NOMO-1 (cell line): ENCODE measurements around the gene ELMOD1.

Experiments used
- DNase-seq, 2 experiments: peaks; one replicate each; lab custom pipeline; 2025; ENCODE audit not compliant: unreplicated experiment in 2 of 2; lab: John Stamatoyannopoulos, UW

Gene ELMOD1

GRCh38 chr11:107631931-107632330 lies 41.0 kb downstream of the ELMOD1 start:
- DNase-seq: no peak

GRCh38 chr11:107646783-107647182 lies 55.8 kb downstream of the ELMOD1 start:
- no peak for DNase-seq

DNA sequence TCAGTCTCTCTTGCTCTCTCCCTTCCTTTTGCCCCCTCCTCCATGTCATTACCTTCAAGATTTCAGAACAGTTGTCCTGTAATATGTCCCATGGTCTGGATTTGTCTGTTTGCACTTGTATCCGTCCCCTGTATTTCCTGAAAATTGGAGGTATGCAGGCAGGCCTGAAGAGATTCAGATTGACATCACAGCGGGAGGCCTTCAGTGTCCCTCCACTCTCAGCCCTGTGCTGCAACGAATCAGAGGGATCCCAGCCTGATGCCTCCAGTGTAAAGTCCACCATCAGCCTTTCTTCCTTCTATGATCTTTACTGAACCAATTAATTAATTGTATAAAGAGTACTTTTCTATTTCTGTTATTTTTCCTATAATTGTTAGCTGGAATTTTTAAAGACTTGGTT lies 57.3 kb downstream of the ELMOD1 start:
- DNase-seq: no peak

DNA sequence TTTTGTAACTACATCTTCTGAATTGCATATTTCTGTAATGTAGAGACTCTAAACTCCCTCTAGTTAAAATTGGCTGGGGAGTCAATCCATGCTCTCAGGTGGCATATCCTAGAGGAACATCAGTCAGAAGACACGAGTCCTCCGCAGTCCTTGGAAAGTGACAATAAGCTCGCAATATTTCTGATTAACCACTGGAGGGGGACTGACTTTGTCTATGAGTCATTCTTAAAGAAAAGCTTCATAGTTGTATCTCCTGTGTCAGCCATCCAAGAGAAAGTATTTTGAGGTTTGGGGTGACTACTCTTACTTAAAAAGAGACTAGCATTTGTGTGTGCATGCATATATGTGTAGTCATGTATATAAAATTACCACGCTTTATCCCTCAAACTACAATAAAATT lies 60.7 kb downstream of the ELMOD1 start:
- DNase-seq: no peak

DNA sequence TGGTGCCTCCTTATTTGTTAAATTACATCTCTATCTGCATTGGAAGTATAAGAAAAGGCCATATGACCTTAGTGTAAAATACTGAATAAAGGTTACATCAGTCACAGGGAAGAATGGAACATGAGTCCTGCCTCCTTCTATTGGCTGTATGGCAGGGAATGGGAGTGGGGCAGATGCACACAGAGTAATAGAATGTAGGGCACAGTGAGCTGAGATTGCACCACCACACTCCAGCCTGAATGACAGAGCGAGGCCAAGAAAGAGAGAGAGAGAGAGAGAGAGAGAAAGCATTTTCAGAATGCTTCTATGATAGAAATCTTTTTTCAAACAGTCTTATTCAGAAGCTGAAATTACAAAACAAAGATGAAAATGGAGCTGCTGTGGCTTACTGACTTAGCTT lies 62.1 kb downstream of the ELMOD1 start:
- no peak for DNase-seq

DNA sequence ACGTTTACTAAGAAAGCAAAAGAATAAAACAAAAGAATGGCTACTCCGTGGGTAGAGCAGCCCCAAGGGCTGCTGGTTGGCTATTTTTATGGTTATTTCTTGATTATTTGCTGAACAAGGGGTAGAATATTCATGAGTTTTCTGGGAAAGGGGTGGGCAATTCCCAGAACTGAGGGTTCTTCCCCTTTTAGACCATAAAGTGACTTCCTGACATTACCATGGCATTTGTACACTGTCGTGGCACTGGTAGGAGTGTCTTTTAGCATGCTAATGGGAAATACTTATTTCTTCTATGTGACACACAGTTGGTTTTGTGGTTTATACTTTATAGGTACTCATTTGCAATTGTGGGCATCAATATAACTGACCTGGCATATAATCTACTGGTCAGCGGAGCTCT lies 64.7 kb downstream of the ELMOD1 start:
- no peak for DNase-seq

- no peak for DNase-seq
Measured at GRCh38 chr11:107659310-107659709, 68.4 kb downstream of the ELMOD1 start.

- no peak for DNase-seq
Measured at GRCh38 chr11:107660066-107660465, 69.1 kb downstream of the ELMOD1 start.

GRCh38 chr11:107661656-107662055 lies 70.7 kb downstream of the ELMOD1 start:
- no peak for DNase-seq

- DNase-seq: no peak
Measured at GRCh38 chr11:107665018-107665417, 74.1 kb downstream of the ELMOD1 start.

DNA sequence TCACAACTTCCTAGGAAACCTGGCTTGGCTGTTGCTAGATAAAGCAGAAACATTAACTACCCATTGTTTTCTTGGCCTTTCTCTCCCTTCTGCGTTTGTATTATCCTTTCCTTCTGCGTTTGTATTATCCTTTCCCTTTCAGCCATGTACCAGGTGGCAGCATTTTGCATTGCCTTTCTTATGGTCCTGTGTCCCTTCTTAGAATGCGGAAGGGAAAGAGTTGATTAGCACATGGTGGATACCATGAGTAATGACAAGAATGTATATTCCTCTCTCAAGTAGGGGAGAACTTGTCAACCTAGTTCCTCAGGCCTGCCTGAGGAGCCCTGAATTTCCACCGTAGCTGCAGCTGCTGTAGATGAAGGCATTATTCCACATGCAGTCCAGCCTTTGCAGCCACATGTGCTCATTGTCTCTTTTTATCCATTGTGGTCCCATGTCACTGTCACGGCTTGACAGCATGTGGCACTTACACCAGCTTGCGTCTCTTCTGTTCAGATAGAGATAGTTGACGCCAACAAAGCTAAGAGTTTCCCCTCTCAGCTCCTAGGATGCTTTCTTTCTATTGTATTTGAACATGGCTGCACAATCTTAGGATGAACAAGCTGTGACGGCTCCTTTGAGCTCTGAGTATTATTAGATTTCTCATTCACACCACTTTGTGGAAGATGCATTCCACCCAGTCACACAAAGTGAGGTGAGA lies 76.1 kb downstream of the ELMOD1 start:
- no peak for DNase-seq

DNA sequence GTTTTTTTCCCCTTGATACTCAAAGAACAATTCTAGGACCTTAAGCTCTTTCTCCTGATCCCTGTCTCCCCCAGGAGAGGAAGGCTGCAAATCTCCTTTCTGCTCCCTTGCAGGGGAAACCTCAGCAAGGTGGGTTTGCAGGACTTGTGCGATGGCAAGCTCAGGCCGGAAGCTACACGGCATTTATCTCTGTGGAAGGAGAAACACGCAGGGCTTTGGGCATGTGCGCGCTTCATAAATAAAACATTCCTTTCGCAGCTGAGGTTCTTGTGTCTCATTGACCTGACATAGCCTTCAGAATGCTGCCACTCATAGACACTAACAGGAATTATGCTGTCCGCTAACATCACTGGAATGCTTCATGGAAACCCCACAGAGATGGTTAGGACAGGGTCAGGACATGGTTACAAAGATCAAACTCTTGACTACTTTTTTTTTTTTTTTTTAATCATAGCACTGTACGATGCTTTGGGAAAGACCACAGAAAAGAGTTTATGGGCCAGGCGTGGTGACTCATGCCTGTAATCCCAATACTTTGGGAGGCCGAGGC lies 78.3 kb downstream of the ELMOD1 start:
- no peak for DNase-seq

- DNase-seq: no peak
Measured at GRCh38 chr11:107669893-107670601, 79.1 kb downstream of the ELMOD1 start.

DNA sequence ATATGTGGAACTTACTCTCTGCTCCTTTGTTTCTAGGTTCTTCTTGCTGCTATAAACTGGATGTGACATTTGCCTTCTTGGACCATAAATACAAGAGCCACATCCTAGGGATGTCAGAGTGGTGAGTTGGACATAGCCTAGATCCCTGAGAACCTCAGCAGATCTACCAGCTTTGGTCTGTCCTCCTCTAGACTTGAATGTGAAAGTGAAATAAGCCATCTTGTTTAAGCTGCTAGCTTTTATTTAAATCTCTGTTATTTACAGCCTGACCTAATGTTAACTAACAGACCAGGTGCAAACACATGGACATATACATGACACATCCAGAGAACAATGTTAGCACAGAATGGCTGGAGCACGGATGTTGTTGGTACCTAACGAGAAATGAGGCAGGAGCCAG lies 85.0 kb downstream of the ELMOD1 start:
- no peak for DNase-seq

DNA sequence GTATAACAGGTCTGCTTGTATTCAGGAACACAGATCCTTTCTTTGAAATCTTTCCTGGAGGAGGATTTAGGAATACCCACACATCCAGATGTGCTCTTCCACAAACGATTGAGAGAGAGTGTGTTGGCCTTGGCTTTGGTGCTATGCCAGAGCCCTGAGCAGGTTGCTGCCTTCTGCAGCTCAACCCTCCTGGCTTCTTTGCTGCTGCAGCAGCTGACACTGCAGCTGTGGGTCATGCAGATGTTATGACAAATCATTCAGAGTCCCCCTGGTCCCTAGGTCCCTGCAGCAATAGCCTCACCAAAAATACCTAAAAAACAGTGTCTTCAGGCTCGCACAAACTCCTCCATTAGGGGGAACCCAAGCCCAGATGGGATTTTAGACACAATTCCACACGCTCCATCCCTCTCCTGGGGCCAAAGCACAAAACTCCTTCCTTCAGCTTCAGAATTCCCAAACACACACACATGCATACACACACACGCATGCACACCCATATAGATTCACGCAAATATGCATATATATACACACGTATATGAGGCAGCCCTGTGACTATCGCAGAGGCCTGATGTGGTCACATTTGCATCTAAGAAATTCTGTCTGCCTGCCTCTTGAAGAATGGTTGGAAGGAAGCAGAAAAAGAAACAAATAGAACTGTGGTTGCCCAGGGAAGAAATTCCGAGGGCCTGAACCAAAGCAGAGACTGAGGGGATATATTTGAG lies 85.5 kb downstream of the ELMOD1 start:
- DNase-seq: no peak

- DNase-seq: no peak
Measured at GRCh38 chr11:107677924-107678631, 87.1 kb downstream of the ELMOD1 start.

GRCh38 chr11:107678632-107678971 lies 87.7 kb downstream of the ELMOD1 start:
- DNase-seq: no peak

- DNase-seq: no peak
Measured at GRCh38 chr11:107679255-107680024, 88.5 kb downstream of the ELMOD1 start.

DNA sequence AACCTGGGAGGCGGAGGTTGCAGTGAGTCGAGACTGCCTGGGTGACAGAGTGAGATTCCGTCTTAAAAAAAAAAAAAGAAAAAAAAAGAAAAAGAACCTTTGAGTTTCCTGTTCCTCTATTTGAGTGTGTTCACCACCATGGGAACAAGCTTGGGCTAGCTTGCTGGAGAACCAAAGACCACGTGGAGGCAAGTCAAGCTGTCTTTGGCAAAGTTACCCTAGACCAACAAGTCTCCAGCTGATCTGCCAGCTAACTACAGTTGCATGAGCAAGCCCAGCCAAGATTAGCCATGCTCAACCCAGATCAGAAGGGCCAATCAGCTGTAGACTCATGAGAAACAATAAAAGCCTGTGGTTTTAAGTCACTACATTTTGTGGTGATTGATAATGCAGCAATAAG lies 91.2 kb downstream of the ELMOD1 start:
- peak; percentile 23 to 57 for DNase-seq

GRCh38 chr11:107682572-107682971 lies 91.6 kb downstream of the ELMOD1 start:
- DNase-seq: peak; percentile 19 to 61
